Thoracic aorta (tissue), 2 donors: ENCODE results near the gene EBF3. TPM values are rescaled to one million over a fixed set of nuclear protein-coding genes. Genes with fewer than 3 reads are reported as not detected.

Source experiments
- ATAC-seq: fragments of 150-250 bp; one replicate; pipeline ENCODE4 v1.8.0; 2017; ENCODE audit warnings: low read depth; ENCODE audit not compliant: insufficient number of reproducible peaks, low FRiP score
- DNase-seq: peaks from one replicate; pipeline ENCODE4 v3.0.0-alpha.2; 2020; ENCODE audit warnings: low spot score
- H3K27ac ChIP-seq, 2 donors: fragments of 200-600 bp; sonication (generic); 1 replicate in 1 of 2; 2 replicates in 1 of 2; pipeline ENCODE4 v1.5.1; 2016; ENCODE audit warnings: mild to moderate bottlenecking in 2 of 2, moderate library complexity in 2 of 2
- H3K27me3 ChIP-seq: fragments of 200-600 bp; sonication (generic); replicated peaks from 2 replicates; pipeline ENCODE4 v1.6.0; 2016; ENCODE audit warnings: mild to moderate bottlenecking; ENCODE audit not compliant: insufficient read depth
- H3K36me3 ChIP-seq: fragments of 200-600 bp; sonication (generic); one replicate; pipeline ENCODE4 v1.5.1; 2016
- H3K4me1 ChIP-seq, 2 donors: fragments of 200-600 bp; sonication (generic); 1 replicate in 1 of 2; 2 replicates in 1 of 2; pipeline versions ENCODE4 v1.5.1 to v1.6.0; 2016; ENCODE audit warnings: low read depth in 2 of 2, mild to moderate bottlenecking in 1 of 2; ENCODE audit not compliant: control insufficient read depth in 1 of 2
- H3K4me3 ChIP-seq: fragments of 200-600 bp; sonication (generic); 2 replicates; pipeline ENCODE4 v1.5.1; 2016; ENCODE audit warnings: mild to moderate bottlenecking
- H3K9me3 ChIP-seq: fragments of 200-600 bp; sonication (generic); 2 replicates; pipeline ENCODE4 v1.5.1; 2016
- total RNA-seq, 2 donors: library from RNA; depleted of rRNA; stranded (reverse); fragments of >200 nt; gene quantifications; one replicate each; pipeline versions ENCODE4 v1.1.0 to v1.2.3, GENCODE V29; 2016
- TF ChIP-seq, protein P1 (sequence below): fragments of 200-600 bp; sonication (generic); IDR thresholded peaks from one replicate; pipeline ENCODE4 v1.5.1; 2019; ENCODE audit warnings: antibody characterized with exemption

EBF3 gene
- total RNA-seq, 2 donors from 2014 or later, result 3.6 to 4.6 TPM

- Histone ChIP-seq H3K4me1 (no peaks in the 10 kb centered on the region), H3K36me3 (no peaks in the 10 kb centered on the region), H3K27ac (no peak overlapping the region), H3K27me3 (no peaks in the 10 kb centered on the region), H3K9me3 (no peaks in the 10 kb centered on the region), H3K4me3 (no peak overlapping the region)
- TF ChIP-seq, protein P1, sequence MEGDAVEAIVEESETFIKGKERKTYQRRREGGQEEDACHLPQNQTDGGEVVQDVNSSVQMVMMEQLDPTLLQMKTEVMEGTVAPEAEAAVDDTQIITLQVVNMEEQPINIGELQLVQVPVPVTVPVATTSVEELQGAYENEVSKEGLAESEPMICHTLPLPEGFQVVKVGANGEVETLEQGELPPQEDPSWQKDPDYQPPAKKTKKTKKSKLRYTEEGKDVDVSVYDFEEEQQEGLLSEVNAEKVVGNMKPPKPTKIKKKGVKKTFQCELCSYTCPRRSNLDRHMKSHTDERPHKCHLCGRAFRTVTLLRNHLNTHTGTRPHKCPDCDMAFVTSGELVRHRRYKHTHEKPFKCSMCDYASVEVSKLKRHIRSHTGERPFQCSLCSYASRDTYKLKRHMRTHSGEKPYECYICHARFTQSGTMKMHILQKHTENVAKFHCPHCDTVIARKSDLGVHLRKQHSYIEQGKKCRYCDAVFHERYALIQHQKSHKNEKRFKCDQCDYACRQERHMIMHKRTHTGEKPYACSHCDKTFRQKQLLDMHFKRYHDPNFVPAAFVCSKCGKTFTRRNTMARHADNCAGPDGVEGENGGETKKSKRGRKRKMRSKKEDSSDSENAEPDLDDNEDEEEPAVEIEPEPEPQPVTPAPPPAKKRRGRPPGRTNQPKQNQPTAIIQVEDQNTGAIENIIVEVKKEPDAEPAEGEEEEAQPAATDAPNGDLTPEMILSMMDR, result no peak
- DNase-seq, result no peak
- no peak for ATAC-seq
Observed at GRCh38 chr10:129843131-129843541, 120.9 kb downstream of the EBF3 start.

DNA sequence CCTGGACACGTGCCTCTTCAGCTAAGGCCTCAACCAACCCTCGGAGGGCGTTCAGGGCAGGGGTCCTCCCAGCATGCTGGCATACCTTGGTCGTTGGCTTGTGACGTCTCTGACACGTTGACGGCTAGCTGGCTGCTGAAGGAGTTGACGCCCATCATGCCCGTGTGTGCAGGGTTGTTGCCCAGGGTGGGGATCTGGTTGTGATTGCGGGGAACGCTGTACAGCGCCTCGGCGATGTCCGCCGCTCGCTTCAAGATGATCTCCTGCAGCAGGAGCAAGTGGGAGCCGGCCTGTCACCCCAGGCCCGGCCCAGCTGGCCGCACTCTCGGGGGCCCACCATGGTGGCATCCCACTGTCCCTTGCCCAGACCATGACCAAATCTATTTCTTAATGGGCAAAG is 122.0 kb downstream of the EBF3 start:
- TF ChIP-seq, protein P1, result no peak
- Histone ChIP-seq H3K27me3 (no peaks in the 10 kb centered on the region), H3K36me3 (no peaks in the 10 kb centered on the region)

GRCh38 chr10:129841590-129841989 is 122.5 kb downstream of the EBF3 start:
- H3K36me3 ChIP-seq, result no peaks in the 10 kb centered on the region
- TF ChIP-seq, protein P1, result no peak

More for the DNA sequence above, 122.0 kb downstream of the EBF3 start:
- Histone ChIP-seq H3K27ac (no peak overlapping the region), H3K4me1 (no peaks in the 10 kb centered on the region), H3K9me3 (no peaks in the 10 kb centered on the region), H3K4me3 (no peak overlapping the region)
- ATAC-seq (no peak), DNase-seq (no peak)

GRCh38 chr10:129841071-129841470 is 123.0 kb downstream of the EBF3 start:
- H3K27ac ChIP-seq, result no peak overlapping the region
- TF ChIP-seq, protein P1, result no peak
- ATAC-seq (no peak), DNase-seq (no peak)
- H3K27me3 ChIP-seq, result no peaks in the 10 kb centered on the region
- H3K9me3 ChIP-seq, result no peaks in the 10 kb centered on the region
- no peaks in the 10 kb centered on the region for H3K4me1 ChIP-seq
- no peak overlapping the region for H3K4me3 ChIP-seq
- no peaks in the 10 kb centered on the region for H3K36me3 ChIP-seq

More at GRCh38 chr10:129841590-129841989, 122.5 kb downstream of the EBF3 start:
- H3K27ac ChIP-seq, result no peak overlapping the region
- no peaks in the 10 kb centered on the region for H3K4me1 ChIP-seq
- no peak overlapping the region for H3K4me3 ChIP-seq
- no peaks in the 10 kb centered on the region for H3K27me3 ChIP-seq
- ATAC-seq (no peak), DNase-seq (no peak)
- H3K9me3 ChIP-seq, result no peaks in the 10 kb centered on the region

GRCh38 chr10:129840196-129840590 is 123.9 kb downstream of the EBF3 start:
- DNase-seq, result no peak
- TF ChIP-seq, protein P1, result no peak
- no peaks in the 10 kb centered on the region for H3K9me3 ChIP-seq

More at GRCh38 chr10:129840196-129840590, 123.9 kb downstream of the EBF3 start:
- Histone ChIP-seq H3K4me1 (no peaks in the 10 kb centered on the region), H3K4me3 (no peak overlapping the region), H3K27me3 (no peaks in the 10 kb centered on the region), H3K27ac (no peak overlapping the region), H3K36me3 (no peaks in the 10 kb centered on the region)
- no peak for ATAC-seq
